HepG2 (cell line): ENCODE data around the gene LRRC15. TPM values are rescaled to one million over a fixed set of nuclear protein-coding genes. Genes with fewer than 3 reads are reported as not detected.

Experiments
- ATAC-seq: fragments of 200-7000 bp; cut with Tn5 transposase; 3 replicates; pipeline ENCODE4 v1.9.1; 2020; ENCODE audit warnings: mild to moderate bottlenecking, moderate library complexity
- BruUV-seq: library from RNA; stranded (reverse); fragments of 400-500 nt; replicated peaks from 2 replicates; lab custom pipeline; 2021; lab: Mats Ljungman, UMichigan
- CTCF ChIA-PET: fragments of 300-600 bp; formaldehyde crosslinking; extraction: SDS; loops from one replicate; lab custom pipeline; 2021; ENCODE audit warnings: low total read pairs, inconsistent platforms, low intra/inter-chr PET ratio; lab: Yijun Ruan, JAX
- POLR2A ChIA-PET: fragments of 350-600 bp; sonication (Branson Sonifier 250); formaldehyde crosslinking; loops from one replicate; lab custom pipeline; 2020; ENCODE audit warnings: antibody characterized with exemption, inconsistent platforms; lab: Yijun Ruan, JAX
- DNase-seq: peaks from one replicate; pipeline ENCODE4 v3.0.0-alpha.2; 2015; ENCODE audit warnings: low spot score
- FAIRE-seq: peaks from 3 replicates; lab custom pipeline; 2011; peaks lifted over from hg19 to GRCh38; lab: Jason Lieb, UNC
- H2AFZ ChIP-seq: one replicate; pipeline ENCODE4 v1.6.1; 2011; ENCODE audit warnings: low read length, inconsistent platforms
- H3K27ac ChIP-seq: fragments of 300-600 bp; 3 replicates; pipeline ENCODE4 v1.8.0; 2011; ENCODE audit warnings: mixed run types, mild to moderate bottlenecking, mixed read lengths, low read length, inconsistent platforms; ENCODE audit not compliant: insufficient read depth; ENCODE audit errors: extremely low read length
- H3K27me3 ChIP-seq, 2 experiments: fragments of 200-600 bp in 1 of 2; 2 replicates in 1 of 2; 3 replicates in 1 of 2; pipeline versions ENCODE4 v1.6.0 to v1.8.0; 2011; ENCODE audit warnings: low read length in 2 of 2, mild to moderate bottlenecking in 2 of 2, moderate library complexity in 2 of 2, inconsistent platforms in 1 of 2; ENCODE audit not compliant: insufficient read depth in 2 of 2, control insufficient read depth in 1 of 2
- H3K36me3 ChIP-seq, 2 experiments: fragments of 200-600 bp in 1 of 2; replicated peaks in 1 of 2; 2 replicates in 1 of 2; 3 replicates in 1 of 2; pipeline versions ENCODE4 v1.5.1 to v1.8.0; 2011; ENCODE audit warnings: low read length in 2 of 2, inconsistent platforms in 1 of 2; ENCODE audit not compliant: insufficient read depth in 2 of 2, control insufficient read depth in 1 of 2
- H3K4me1 ChIP-seq: 2 replicates; pipeline ENCODE4 v1.5.1; 2012; ENCODE audit warnings: low read length, inconsistent platforms; ENCODE audit not compliant: insufficient read depth
- H3K4me2 ChIP-seq: 2 replicates; pipeline ENCODE4 v1.6.0; 2011; ENCODE audit warnings: low read depth, low read length, inconsistent platforms
- H3K4me3 ChIP-seq, 3 experiments: fragments of 200-600 bp in 1 of 3; sonication (generic), shearing (Covaris generic) in 1 of 3; replicated peaks in 1 of 3; 2 replicates each; pipeline ENCODE4 v1.5.1; 2011 to 2016; ENCODE audit warnings: low read length in 3 of 3, inconsistent platforms in 2 of 3, low read depth in 2 of 3, mild to moderate bottlenecking in 2 of 3, control low read depth in 1 of 3, mixed read lengths in 1 of 3; ENCODE audit not compliant: insufficient read depth in 1 of 3
- H3K79me2 ChIP-seq: one replicate; pipeline ENCODE4 v1.6.1; 2011; ENCODE audit warnings: low read length, inconsistent platforms; ENCODE audit not compliant: insufficient read depth
- H3K9ac ChIP-seq: 2 replicates; pipeline ENCODE4 v1.6.0; 2011; ENCODE audit warnings: mild to moderate bottlenecking, low read depth, low read length, inconsistent platforms; ENCODE audit not compliant: insufficient read depth
- H3K9me3 ChIP-seq: 2 replicates; pipeline ENCODE4 v1.5.1; 2012; ENCODE audit warnings: mild to moderate bottlenecking, low read length
- H4K20me1 ChIP-seq: 2 replicates; pipeline ENCODE4 v1.6.0; 2011; ENCODE audit warnings: inconsistent platforms, mild to moderate bottlenecking, low read length, moderate library complexity; ENCODE audit not compliant: insufficient read depth
- CREM ChIP-seq, 2 experiments: sonication (generic) in 1 of 2; formaldehyde crosslinking in 1 of 2; IDR thresholded peaks; 2 replicates each; pipeline versions ENCODE4 v1.4.0 to v1.6.1; 2016 to 2020; ENCODE audit warnings: antibody characterized with exemption in 1 of 2, mild to moderate bottlenecking in 1 of 2, missing genetic modification reagents in 1 of 2
- HOXA3 ChIP-seq: sonication (generic); formaldehyde crosslinking; IDR thresholded peaks from 2 replicates; pipeline ENCODE4 v1.5.0; 2020; ENCODE audit warnings: missing genetic modification reagents
- ISX ChIP-seq: sonication (generic); formaldehyde crosslinking; conservative IDR thresholded peaks from 2 replicates; pipeline ENCODE4 v1.5.0; 2020; ENCODE audit warnings: missing genetic modification reagents
- JUND ChIP-seq: sonication (generic); formaldehyde crosslinking; IDR thresholded peaks from 2 replicates; pipeline ENCODE4 v1.8.0; 2022; ENCODE audit warnings: mild to moderate bottlenecking, missing genetic modification reagents
- KLF12 ChIP-seq: sonication (generic); formaldehyde crosslinking; IDR thresholded peaks from 2 replicates; pipeline ENCODE4 v1.4.0; 2020; ENCODE audit warnings: missing genetic modification reagents, borderline replicate concordance
- NONO ChIP-seq, 2 experiments: fragments of 450-650 bp in 1 of 2; sonication (generic) in 1 of 2; formaldehyde crosslinking in 1 of 2; IDR thresholded peaks in 1 of 2; conservative IDR thresholded peaks in 1 of 2; 2 replicates each; pipeline versions ENCODE4 v1.6.1 to v1.8.0; 2017 to 2022; ENCODE audit warnings: mild to moderate bottlenecking in 1 of 2, missing genetic modification reagents in 1 of 2, moderate library complexity in 1 of 2
- PTBP1 ChIP-seq: fragments of 200-400 bp; formaldehyde crosslinking; IDR thresholded peaks from 2 replicates; pipeline ENCODE4 v1.6.1; 2018; ENCODE audit warnings: low read length, low read depth; ENCODE audit not compliant: poor library complexity, severe bottlenecking
- U2AF1 ChIP-seq: fragments of 200-400 bp; formaldehyde crosslinking; optimal IDR thresholded peaks from 2 replicates; pipeline ENCODE3; 2017; ENCODE audit warnings: mild to moderate bottlenecking, low read depth, low read length
- ZMAT3 ChIP-seq: sonication (generic); formaldehyde crosslinking; conservative IDR thresholded peaks from 2 replicates; pipeline ENCODE4 v1.7.0; 2021; ENCODE audit warnings: missing genetic modification reagents
- ZNF432 ChIP-seq: sonication (generic); formaldehyde crosslinking; IDR thresholded peaks from 2 replicates; pipeline ENCODE4 v1.5.0; 2020; ENCODE audit warnings: missing genetic modification reagents, mild to moderate bottlenecking, borderline replicate concordance
- ZNF484 ChIP-seq: sonication (generic); formaldehyde crosslinking; IDR thresholded peaks from 2 replicates; pipeline ENCODE4 v1.5.1; 2020; ENCODE audit warnings: mild to moderate bottlenecking, low read depth, missing genetic modification reagents, borderline replicate concordance
- ZNF850 ChIP-seq: sonication (generic); formaldehyde crosslinking; conservative IDR thresholded peaks from 2 replicates; pipeline ENCODE4 v1.9.0; 2021; ENCODE audit warnings: mild to moderate bottlenecking, missing genetic modification reagents
- ZSCAN31 ChIP-seq: sonication (generic); formaldehyde crosslinking; IDR thresholded peaks from 2 replicates; pipeline ENCODE4 v1.5.0; 2020; ENCODE audit warnings: low read depth, mild to moderate bottlenecking, missing genetic modification reagents
- WGBS: methylation state at CpG from one replicate; pipeline ENCODE4 v1.1.6; 2017; ENCODE audit warnings: low lambda C conversion rate; 5-methylcytosine and 5-hydroxymethylcytosine counted together
- in situ Hi-C: cut with HindIII; loops from 2 replicates; pipeline ENCODE4 v1.10.0; 2017; ENCODE audit warnings: low pct_unique_long_range_greater_than_20kb; ENCODE audit not compliant: extremely low pct_ligation_motif_present
- intact Hi-C: fragments of 100-400 bp; cut with micrococcal nuclease; formaldehyde crosslinking; loops from one replicate; pipeline ENCODE4 v1.10.0; 2022; ENCODE audit not compliant: unreplicated experiment
- polyA plus RNA-seq, 8 experiments: library from polyadenylated mRNA; depleted of rRNA in 3 of 8; stranded (reverse) in 7 of 8; unstranded in 1 of 8; fragments of >200 nt; fragmentation: Illumina TruSeq in 4 of 8; extraction: Trizol in 4 of 8; gene quantifications; 2 replicates each; pipeline versions ENCODE4 v1.2.1 to v1.2.3, GENCODE V29; 2011 to 2016; ENCODE audit warnings: low read depth in 4 of 8, missing spikeins in 1 of 8, mixed read lengths in 1 of 8; ENCODE audit not compliant: insufficient read depth in 1 of 8
- total RNA-seq, 5 experiments: library from RNA; depleted of rRNA; stranded (reverse); fragments of >200 nt; fragmentation: Illumina TruSeq; extraction: Trizol; gene quantifications; 2 replicates each; pipeline ENCODE4 v1.2.3, GENCODE V29; 2016; ENCODE audit warnings: low read depth in 1 of 5
- TF ChIP-seq, protein P1 (sequence below): sonication (generic); formaldehyde crosslinking; IDR thresholded peaks from 2 replicates; pipeline ENCODE4 v1.4.0; 2020; ENCODE audit warnings: mild to moderate bottlenecking, missing genetic modification reagents
- TF ChIP-seq, protein P2 (sequence below): sonication (generic); formaldehyde crosslinking; IDR thresholded peaks from 2 replicates; pipeline ENCODE4 v1.4.0; 2020; ENCODE audit warnings: missing genetic modification reagents, borderline replicate concordance
- TF ChIP-seq, protein P3 (sequence below): sonication (generic); formaldehyde crosslinking; IDR thresholded peaks from 2 replicates; pipeline ENCODE4 v1.5.0; 2020; ENCODE audit warnings: missing genetic modification reagents, mild to moderate bottlenecking, borderline replicate concordance
- TF ChIP-seq, protein P4 (sequence below): sonication (generic); formaldehyde crosslinking; IDR thresholded peaks from 2 replicates; pipeline ENCODE4 v1.5.1; 2020; ENCODE audit warnings: missing genetic modification reagents, mild to moderate bottlenecking, borderline replicate concordance

Gene LRRC15
- total and polyA plus RNA-seq, 2 of the 13 experiments (the other 11 are each of a cell fraction or from before 2014, with no cell fraction given): not detected

DNA sequence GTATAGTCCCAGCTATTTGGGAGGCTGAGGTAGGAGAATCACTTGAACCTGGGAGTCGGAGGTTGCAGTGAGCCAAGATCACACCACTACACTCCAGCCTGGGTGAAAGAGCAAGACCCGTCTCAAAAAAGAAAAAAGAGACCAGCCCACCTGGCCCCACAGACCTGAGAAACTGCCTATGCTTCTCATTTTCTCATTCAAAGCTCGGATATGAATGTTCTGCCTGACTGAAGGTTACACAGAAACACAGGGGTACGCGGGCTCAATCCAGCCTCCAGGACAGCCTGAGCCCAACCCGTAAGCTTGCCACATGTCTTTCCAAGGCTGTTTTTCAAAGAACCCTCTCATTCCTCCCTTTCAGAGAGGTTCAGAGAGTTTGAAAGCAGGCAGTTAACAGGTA, 9.7 kb upstream of the LRRC15 start:
- Histone ChIP-seq H3K27me3 (peaks cover 8 to 68% of the 10 kb centered on the region in 2 experiments), H3K4me2 (no peak overlapping the region), H3K4me1 (no peaks in the 10 kb centered on the region), H3K4me3 (no peak overlapping the region), H2AFZ (no peak overlapping the region), H3K79me2 (no peaks in the 10 kb centered on the region), H3K9me3 (no peaks in the 10 kb centered on the region), H3K9ac (no peak overlapping the region), H4K20me1 (no peaks in the 10 kb centered on the region), H3K36me3 (no peaks in the 10 kb centered on the region), H3K27ac (no peak overlapping the region)
- intact Hi-C loops (no loop called here), in situ Hi-C loops (no loop called here)
- no TSS peak for BruUV-seq
- 42% methylated on average over 5 of the region's 6 CpGs for WGBS
- ATAC-seq: no peak
- CTCF ChIA-PET: no interaction called here
- POLR2A ChIA-PET: no interaction called here
- no peak for FAIRE-seq
- DNase-seq: no peak
- TF ChIP-seq, protein P1, sequence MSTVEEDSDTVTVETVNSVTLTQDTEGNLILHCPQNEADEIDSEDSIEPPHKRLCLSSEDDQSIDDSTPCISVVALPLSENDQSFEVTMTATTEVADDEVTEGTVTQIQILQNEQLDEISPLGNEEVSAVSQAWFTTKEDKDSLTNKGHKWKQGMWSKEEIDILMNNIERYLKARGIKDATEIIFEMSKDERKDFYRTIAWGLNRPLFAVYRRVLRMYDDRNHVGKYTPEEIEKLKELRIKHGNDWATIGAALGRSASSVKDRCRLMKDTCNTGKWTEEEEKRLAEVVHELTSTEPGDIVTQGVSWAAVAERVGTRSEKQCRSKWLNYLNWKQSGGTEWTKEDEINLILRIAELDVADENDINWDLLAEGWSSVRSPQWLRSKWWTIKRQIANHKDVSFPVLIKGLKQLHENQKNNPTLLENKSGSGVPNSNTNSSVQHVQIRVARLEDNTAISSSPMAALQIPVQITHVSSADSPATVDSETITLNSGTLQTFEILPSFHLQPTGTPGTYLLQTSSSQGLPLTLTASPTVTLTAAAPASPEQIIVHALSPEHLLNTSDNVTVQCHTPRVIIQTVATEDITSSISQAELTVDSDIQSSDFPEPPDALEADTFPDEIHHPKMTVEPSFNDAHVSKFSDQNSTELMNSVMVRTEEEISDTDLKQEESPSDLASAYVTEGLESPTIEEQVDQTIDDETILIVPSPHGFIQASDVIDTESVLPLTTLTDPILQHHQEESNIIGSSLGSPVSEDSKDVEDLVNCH (CRISPR knock-in tag): no peak
- TF ChIP-seq ZNF484 (CRISPR knock-in tag): no peak
- TF ChIP-seq, protein P2, sequence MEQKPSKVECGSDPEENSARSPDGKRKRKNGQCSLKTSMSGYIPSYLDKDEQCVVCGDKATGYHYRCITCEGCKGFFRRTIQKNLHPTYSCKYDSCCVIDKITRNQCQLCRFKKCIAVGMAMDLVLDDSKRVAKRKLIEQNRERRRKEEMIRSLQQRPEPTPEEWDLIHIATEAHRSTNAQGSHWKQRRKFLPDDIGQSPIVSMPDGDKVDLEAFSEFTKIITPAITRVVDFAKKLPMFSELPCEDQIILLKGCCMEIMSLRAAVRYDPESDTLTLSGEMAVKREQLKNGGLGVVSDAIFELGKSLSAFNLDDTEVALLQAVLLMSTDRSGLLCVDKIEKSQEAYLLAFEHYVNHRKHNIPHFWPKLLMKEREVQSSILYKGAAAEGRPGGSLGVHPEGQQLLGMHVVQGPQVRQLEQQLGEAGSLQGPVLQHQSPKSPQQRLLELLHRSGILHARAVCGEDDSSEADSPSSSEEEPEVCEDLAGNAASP (CRISPR knock-in tag): no peak
- no peak for TF ChIP-seq HOXA3 (CRISPR knock-in tag)
- no peak for TF ChIP-seq ZSCAN31 (CRISPR knock-in tag)
- TF ChIP-seq ZNF432 (CRISPR knock-in tag): no peak
- no peak for TF ChIP-seq PTBP1
- no peak for TF ChIP-seq NONO (IDR thresholded peaks at IDR 0.05)
- TF ChIP-seq NONO (CRISPR knock-in tag; conservative IDR thresholded peaks at IDR 0.05): no peak
- no peak for TF ChIP-seq JUND (CRISPR knock-in tag)
- TF ChIP-seq ZNF850: no peak
- no peak for TF ChIP-seq CREM (IDR thresholded peaks at IDR 0.05)
- no peak for TF ChIP-seq CREM (CRISPR knock-in tag; IDR thresholded peaks at IDR 0.05)
- TF ChIP-seq, protein P3, sequence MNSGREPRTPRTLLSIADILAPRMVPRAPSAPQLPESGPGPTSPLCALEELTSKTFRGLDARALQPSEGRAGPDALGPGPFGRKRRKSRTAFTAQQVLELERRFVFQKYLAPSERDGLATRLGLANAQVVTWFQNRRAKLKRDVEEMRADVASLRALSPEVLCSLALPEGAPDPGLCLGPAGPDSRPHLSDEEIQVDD: no peak
- no peak for TF ChIP-seq ZMAT3 (CRISPR knock-in tag)
- TF ChIP-seq U2AF1: no peak
- TF ChIP-seq ISX (CRISPR knock-in tag): no peak
- TF ChIP-seq KLF12 (CRISPR knock-in tag): no peak
- TF ChIP-seq, protein P4, sequence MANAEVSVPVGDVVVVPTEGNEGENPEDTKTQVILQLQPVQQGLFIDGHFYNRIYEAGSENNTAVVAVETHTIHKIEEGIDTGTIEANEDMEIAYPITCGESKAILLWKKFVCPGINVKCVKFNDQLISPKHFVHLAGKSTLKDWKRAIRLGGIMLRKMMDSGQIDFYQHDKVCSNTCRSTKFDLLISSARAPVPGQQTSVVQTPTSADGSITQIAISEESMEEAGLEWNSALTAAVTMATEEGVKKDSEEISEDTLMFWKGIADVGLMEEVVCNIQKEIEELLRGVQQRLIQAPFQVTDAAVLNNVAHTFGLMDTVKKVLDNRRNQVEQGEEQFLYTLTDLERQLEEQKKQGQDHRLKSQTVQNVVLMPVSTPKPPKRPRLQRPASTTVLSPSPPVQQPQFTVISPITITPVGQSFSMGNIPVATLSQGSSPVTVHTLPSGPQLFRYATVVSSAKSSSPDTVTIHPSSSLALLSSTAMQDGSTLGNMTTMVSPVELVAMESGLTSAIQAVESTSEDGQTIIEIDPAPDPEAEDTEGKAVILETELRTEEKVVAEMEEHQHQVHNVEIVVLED (CRISPR knock-in tag): no peak
